PFSK-1 (cell line): ENCODE measurements around the gene KRTAP10-10.

Source experiments
- FOXP2 ChIP-seq: optimal IDR thresholded peaks from 2 replicates; pipeline ENCODE3; 2011; ENCODE audit warnings: borderline replicate concordance, control low read depth, inconsistent platforms; ENCODE audit not compliant: insufficient read depth; ENCODE audit errors: extremely low read length, extremely low read depth
- POLR2AphosphoS5 ChIP-seq: IDR thresholded peaks from 2 replicates; pipeline ENCODE4 v1.6.1; 2012; ENCODE audit warnings: low read depth, mild to moderate bottlenecking, control low read depth, low read length, moderate library complexity
- SIN3A ChIP-seq: IDR thresholded peaks from 2 replicates; pipeline ENCODE4 v1.6.1; 2012; ENCODE audit warnings: mild to moderate bottlenecking, low read length, moderate library complexity, borderline replicate concordance; ENCODE audit not compliant: insufficient read depth
- TAF1 ChIP-seq: IDR thresholded peaks from 2 replicates; pipeline ENCODE4 v1.6.1; 2012; ENCODE audit warnings: low read length, control low read depth, borderline replicate concordance; ENCODE audit not compliant: insufficient read depth
- TF ChIP-seq, protein P1 (sequence below), 2 experiments: IDR thresholded peaks; 2 replicates each; pipeline versions ENCODE4 v1.6.1 to v1.8.0; 2011 to 2012; ENCODE audit warnings: low read depth in 2 of 2, low read length in 2 of 2, control low read depth in 1 of 2, inconsistent platforms in 1 of 2, mild to moderate bottlenecking in 1 of 2, moderate library complexity in 1 of 2; ENCODE audit not compliant: insufficient read depth in 1 of 2

The KRTAP10-10 gene

DNA sequence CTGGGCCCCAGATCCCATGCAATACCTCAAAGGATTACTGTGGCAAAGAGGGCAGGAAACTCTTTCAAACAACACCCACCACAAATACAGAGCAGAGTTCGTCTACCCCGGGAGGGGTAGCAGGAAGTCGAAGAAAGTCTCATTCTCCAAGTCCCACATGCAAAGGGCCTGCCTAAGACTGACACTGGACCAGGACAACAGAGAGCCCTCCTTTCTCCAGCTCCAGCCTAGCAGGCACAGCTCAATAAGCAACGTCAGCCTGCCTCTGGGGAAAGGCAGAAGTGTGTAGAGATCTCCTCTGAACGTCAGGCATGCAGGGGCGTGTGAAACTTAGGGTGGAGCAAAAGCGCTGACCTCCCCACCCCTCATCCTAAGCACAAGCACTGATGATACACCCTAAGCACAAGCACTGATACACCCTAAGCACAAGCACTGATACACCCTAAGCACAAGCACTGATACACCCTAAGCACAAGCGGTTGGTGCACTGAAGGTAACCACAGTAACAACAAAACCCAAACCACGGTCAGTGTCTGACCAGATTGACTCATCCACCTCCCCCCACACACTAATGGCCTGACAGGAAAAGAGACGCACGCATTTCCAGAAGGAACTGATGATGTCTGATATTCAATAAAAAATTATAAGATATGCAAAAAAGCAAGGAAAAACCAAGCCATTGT is 21.9 kb downstream of the KRTAP10-10 start:
- no peak for TF ChIP-seq SIN3A
- TF ChIP-seq, protein P1, sequence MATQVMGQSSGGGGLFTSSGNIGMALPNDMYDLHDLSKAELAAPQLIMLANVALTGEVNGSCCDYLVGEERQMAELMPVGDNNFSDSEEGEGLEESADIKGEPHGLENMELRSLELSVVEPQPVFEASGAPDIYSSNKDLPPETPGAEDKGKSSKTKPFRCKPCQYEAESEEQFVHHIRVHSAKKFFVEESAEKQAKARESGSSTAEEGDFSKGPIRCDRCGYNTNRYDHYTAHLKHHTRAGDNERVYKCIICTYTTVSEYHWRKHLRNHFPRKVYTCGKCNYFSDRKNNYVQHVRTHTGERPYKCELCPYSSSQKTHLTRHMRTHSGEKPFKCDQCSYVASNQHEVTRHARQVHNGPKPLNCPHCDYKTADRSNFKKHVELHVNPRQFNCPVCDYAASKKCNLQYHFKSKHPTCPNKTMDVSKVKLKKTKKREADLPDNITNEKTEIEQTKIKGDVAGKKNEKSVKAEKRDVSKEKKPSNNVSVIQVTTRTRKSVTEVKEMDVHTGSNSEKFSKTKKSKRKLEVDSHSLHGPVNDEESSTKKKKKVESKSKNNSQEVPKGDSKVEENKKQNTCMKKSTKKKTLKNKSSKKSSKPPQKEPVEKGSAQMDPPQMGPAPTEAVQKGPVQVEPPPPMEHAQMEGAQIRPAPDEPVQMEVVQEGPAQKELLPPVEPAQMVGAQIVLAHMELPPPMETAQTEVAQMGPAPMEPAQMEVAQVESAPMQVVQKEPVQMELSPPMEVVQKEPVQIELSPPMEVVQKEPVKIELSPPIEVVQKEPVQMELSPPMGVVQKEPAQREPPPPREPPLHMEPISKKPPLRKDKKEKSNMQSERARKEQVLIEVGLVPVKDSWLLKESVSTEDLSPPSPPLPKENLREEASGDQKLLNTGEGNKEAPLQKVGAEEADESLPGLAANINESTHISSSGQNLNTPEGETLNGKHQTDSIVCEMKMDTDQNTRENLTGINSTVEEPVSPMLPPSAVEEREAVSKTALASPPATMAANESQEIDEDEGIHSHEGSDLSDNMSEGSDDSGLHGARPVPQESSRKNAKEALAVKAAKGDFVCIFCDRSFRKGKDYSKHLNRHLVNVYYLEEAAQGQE (IDR thresholded peaks at IDR 0.05; ENCODE audit: insufficient read depth in 1 of 2, low read depth in 2 of 2, low read length in 2 of 2) = no peak
- TF ChIP-seq FOXP2 = no peak
- no peak for TF ChIP-seq POLR2AphosphoS5
- no peak for TF ChIP-seq TAF1

DNA sequence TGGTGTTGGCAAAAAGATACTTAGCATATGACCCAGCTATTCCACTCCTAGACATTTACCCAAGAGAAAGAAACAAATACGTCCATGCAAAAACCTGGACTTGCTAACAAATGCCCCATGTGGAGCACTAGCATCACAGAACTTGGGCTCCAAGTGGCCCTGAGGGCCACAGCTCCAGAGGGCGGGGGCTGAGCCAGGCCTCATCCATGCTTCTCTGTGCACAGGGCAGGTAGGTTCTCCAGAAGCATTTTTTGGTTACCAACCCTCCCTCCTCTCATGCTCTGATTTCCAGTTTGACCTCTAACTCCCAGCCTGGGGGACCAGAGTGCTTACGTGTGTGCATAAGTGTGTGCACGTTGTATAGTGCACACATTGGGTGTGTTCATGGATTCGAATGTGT is 27.5 kb downstream of the KRTAP10-10 start:
- TF ChIP-seq POLR2AphosphoS5 = no peak
- TF ChIP-seq FOXP2 = no peak
- TF ChIP-seq TAF1 = no peak
- TF ChIP-seq, protein P1 (IDR thresholded peaks at IDR 0.05; ENCODE audit: insufficient read depth in 1 of 2, low read depth in 2 of 2, low read length in 2 of 2) = no peak
- no peak for TF ChIP-seq SIN3A

DNA sequence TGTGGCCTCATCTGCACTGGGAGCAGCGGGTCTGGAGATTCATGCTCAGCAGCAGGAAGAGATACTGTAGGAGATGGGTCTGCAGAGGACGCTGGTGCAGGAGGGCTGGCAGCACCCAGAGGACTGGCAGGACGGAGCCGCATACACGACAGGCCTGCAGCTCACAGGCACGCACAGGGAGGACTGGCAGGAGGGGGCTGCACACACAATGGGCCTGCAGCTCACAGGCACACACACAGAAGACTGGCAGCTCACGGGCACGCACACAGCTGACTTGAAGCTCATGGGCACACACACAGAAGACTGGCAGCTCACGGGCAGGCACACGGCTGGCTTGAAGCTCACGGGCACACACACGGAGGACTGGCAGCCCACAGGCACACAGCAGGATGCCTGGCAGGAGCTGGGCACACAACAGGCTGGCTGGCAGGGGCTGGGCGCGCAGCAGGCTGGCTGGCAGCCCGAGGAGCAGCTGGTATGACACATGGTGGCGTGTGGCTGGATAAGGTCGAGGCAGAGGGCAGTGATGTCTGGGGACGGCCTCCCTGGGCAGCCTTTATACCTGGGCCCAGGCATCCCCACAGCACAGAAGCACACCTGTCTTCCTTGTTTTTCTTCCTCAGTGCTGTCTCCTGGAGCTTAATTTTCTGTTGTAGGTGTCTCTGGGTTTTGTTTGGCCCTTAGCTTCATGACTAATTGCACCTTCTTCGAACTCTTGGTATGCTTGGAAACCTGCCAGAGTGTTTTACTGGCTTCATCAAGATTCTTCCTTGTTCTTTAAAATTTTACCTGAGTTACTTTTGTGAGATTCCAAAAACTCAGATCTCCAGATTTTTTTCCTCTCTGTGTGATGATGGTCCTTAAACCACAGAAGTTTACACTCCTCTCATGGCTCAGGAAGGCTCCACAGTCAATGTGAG is 29.5 kb downstream of the KRTAP10-10 start, which contains the start of gene KRTAP12-2:
Gene KRTAP12-2 (minus strand): TSS at position 527 of the 920 bp plus-strand sequence. CDS start 41 bp downstream, at position 486.
- TF ChIP-seq SIN3A = no peak

DNA sequence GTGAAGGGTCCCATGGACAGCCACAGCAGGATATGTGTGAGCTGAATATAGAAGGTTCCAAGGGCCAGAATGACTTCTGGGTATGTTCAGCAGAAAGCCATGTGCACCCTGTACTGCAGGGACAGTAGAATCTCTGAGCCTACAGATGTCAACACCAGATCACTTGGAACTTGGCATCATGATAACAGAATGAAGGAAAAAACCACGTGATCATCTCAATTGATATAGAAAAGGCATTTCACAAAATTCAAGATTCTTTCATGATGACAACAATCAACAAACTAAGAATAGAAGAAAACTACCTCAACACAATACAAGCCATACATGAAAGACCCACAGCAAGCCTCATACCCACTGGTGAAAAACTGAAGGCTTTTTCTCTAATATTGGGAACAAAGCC is 30.5 kb downstream of the KRTAP10-10 start:
- no peak for TF ChIP-seq SIN3A
- no peak for TF ChIP-seq POLR2AphosphoS5
- no peak for TF ChIP-seq FOXP2
- TF ChIP-seq, protein P1 (IDR thresholded peaks at IDR 0.05; ENCODE audit: insufficient read depth in 1 of 2, low read depth in 2 of 2, low read length in 2 of 2) = no peak
- no peak for TF ChIP-seq TAF1

DNA sequence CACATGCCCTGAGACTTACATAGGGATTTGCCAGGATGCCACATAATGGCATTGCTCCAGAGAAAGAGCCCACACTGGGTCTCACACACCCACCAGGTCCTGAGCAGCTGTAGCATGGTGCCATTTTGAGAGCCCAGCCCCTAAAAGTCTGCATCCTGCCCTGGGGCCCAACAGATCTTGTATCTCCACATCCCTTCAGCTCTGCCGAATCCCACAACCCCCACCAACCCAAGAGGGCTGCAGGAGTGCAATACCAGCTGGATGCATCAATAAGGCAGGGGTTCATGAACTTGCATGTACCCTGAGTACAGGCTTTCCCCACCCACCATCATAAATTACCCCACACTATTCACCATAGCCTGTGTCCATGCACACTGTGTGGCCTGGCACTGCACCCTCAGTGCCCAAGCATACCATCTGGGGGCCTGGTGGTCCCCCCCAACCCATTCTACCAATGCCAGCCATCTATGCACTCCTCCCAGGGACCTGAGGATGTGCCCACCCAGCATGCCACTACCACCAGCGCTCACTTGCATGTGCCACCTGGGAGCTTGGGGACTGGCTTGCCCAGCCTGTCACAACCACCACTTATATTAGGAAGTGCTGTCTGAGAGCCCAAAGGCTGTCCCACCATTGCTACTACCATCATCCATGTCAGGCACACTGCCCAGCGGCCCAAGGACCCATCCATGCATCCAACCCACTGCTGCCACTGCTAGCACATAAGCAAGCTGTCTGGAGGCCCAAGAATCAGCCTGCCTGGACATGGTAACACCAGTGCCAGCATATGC is 33.7 kb downstream of the KRTAP10-10 start:
- TF ChIP-seq TAF1 = no peak
- TF ChIP-seq, protein P1 (IDR thresholded peaks at IDR 0.05; ENCODE audit: insufficient read depth in 1 of 2, low read depth in 2 of 2, low read length in 2 of 2) = no peak
- TF ChIP-seq POLR2AphosphoS5 = no peak
- TF ChIP-seq SIN3A = no peak
- no peak for TF ChIP-seq FOXP2
